HEK293 (cell line): ENCODE data around the gene INTS6.

Experiments used
- CTCF ChIA-PET: fragments of 350-600 bp; formaldehyde crosslinking; extraction: SDS; loops from one replicate; lab custom pipeline; 2021; ENCODE audit warnings: antibody characterized with exemption; lab: Yijun Ruan, JAX
- POLR2A ChIA-PET: fragments of 300-600 bp; formaldehyde crosslinking; extraction: SDS; loops from one replicate; lab custom pipeline; 2020; ENCODE audit warnings: antibody characterized with exemption, inconsistent platforms; lab: Yijun Ruan, JAX
- H3K27ac ChIP-seq: fragments of 200-500 bp; sonication (Bioruptor generic); 2 replicates; pipeline ENCODE4 v1.5.1; 2014; ENCODE audit warnings: low read depth, low read length, control low read depth, inconsistent platforms; ENCODE audit errors: extremely low read depth
- H3K36me3 ChIP-seq, 2 experiments: fragments of 200-500 bp in 1 of 2; sonication (Bioruptor generic) in 1 of 2; 1 replicate in 1 of 2; 2 replicates in 1 of 2; pipeline ENCODE4 v1.5.1; 2014 to 2017; ENCODE audit warnings: inconsistent platforms in 2 of 2, low read length in 2 of 2; ENCODE audit not compliant: control insufficient read depth in 2 of 2, insufficient read depth in 1 of 2
- H3K4me1 ChIP-seq: fragments of 200-500 bp; sonication (Bioruptor generic); 2 replicates; pipeline ENCODE4 v1.5.1; 2014; ENCODE audit warnings: mild to moderate bottlenecking, low read length, inconsistent platforms; ENCODE audit not compliant: control insufficient read depth, insufficient read depth
- H3K4me3 ChIP-seq: 2 replicates; pipeline ENCODE4 v1.5.1; 2011; ENCODE audit warnings: low read depth, mild to moderate bottlenecking, control low read depth, low read length, moderate library complexity
- H3K9me3 ChIP-seq: fragments of 200-500 bp; sonication (Bioruptor generic); 2 replicates; pipeline ENCODE4 v1.5.1; 2014; ENCODE audit warnings: low read depth, low read length, inconsistent platforms; ENCODE audit not compliant: control insufficient read depth, insufficient read depth
- GLI4 ChIP-seq: fragments of 450-650 bp; formaldehyde crosslinking; IDR thresholded peaks from 2 replicates; pipeline ENCODE4 v1.5.1; 2016; ENCODE audit warnings: missing biosample characterization, missing genetic modification characterization
- HOXA7 ChIP-seq: sonication (generic); formaldehyde crosslinking; IDR thresholded peaks from 2 replicates; pipeline ENCODE4 v1.8.1; 2022; ENCODE audit warnings: missing genetic modification reagents, borderline replicate concordance
- INSM2 ChIP-seq: fragments of 450-650 bp; formaldehyde crosslinking; IDR thresholded peaks from 2 replicates; pipeline ENCODE4 v1.5.1; 2016; ENCODE audit warnings: missing biosample characterization, missing genetic modification characterization
- KLF16 ChIP-seq: fragments of 450-650 bp; formaldehyde crosslinking; IDR thresholded peaks from 2 replicates; pipeline ENCODE4 v1.5.1; 2017; ENCODE audit warnings: missing biosample characterization, missing genetic modification characterization
- KLF17 ChIP-seq: fragments of 450-650 bp; formaldehyde crosslinking; IDR thresholded peaks from 2 replicates; pipeline ENCODE4 v1.5.1; 2016; ENCODE audit warnings: missing biosample characterization, missing genetic modification characterization
- MZF1 ChIP-seq: fragments of 450-650 bp; formaldehyde crosslinking; IDR thresholded peaks from 2 replicates; pipeline ENCODE4 v1.5.1; 2017; ENCODE audit warnings: missing biosample characterization, missing genetic modification characterization, borderline replicate concordance
- RBAK ChIP-seq: fragments of 450-650 bp; formaldehyde crosslinking; IDR thresholded peaks from 2 replicates; pipeline ENCODE4 v1.5.1; 2016; ENCODE audit warnings: missing biosample characterization, missing genetic modification characterization
- SCRT1 ChIP-seq: fragments of 450-650 bp; formaldehyde crosslinking; IDR thresholded peaks from 2 replicates; pipeline ENCODE4 v1.5.1; 2016; ENCODE audit warnings: missing biosample characterization, missing genetic modification characterization, borderline replicate concordance
- SETDB1 ChIP-seq: IDR thresholded peaks from one replicate; pipeline ENCODE4 v1.6.1; 2017; ENCODE audit warnings: mild to moderate bottlenecking, low read length, moderate library complexity, mixed read lengths; ENCODE audit not compliant: insufficient read length
- SP3 ChIP-seq: fragments of 450-650 bp; formaldehyde crosslinking; IDR thresholded peaks from 2 replicates; pipeline ENCODE4 v1.5.1; 2016; ENCODE audit warnings: missing biosample characterization, missing genetic modification characterization
- YY1 ChIP-seq: fragments of 450-650 bp; formaldehyde crosslinking; IDR thresholded peaks from 2 replicates; pipeline ENCODE4 v1.5.1; 2018; ENCODE audit warnings: missing biosample characterization, missing genetic modification characterization
- ZFP37 ChIP-seq: fragments of 450-650 bp; formaldehyde crosslinking; IDR thresholded peaks from 2 replicates; pipeline ENCODE4 v1.5.1; 2016; ENCODE audit warnings: missing biosample characterization, missing genetic modification characterization
- ZNF114 ChIP-seq: fragments of 450-650 bp; formaldehyde crosslinking; IDR thresholded peaks from 2 replicates; pipeline ENCODE4 v1.5.0; 2017; ENCODE audit warnings: missing biosample characterization, missing genetic modification characterization
- ZNF16 ChIP-seq: fragments of 450-650 bp; formaldehyde crosslinking; IDR thresholded peaks from 2 replicates; pipeline ENCODE4 v1.5.1; 2016; ENCODE audit warnings: low read depth, missing biosample characterization, missing genetic modification characterization
- ZNF169 ChIP-seq: fragments of 450-650 bp; formaldehyde crosslinking; IDR thresholded peaks from 2 replicates; pipeline ENCODE4 v1.5.1; 2016; ENCODE audit warnings: missing biosample characterization, missing genetic modification characterization
- ZNF184 ChIP-seq: fragments of 450-650 bp; IDR thresholded peaks from 2 replicates; pipeline ENCODE4 v1.5.1; 2018; ENCODE audit warnings: missing biosample characterization, mild to moderate bottlenecking, missing genetic modification characterization
- ZNF23 ChIP-seq: fragments of 450-650 bp; formaldehyde crosslinking; IDR thresholded peaks from 2 replicates; pipeline ENCODE4 v1.5.1; 2016; ENCODE audit warnings: missing biosample characterization, missing genetic modification characterization, borderline replicate concordance
- ZNF404 ChIP-seq: fragments of 450-650 bp; formaldehyde crosslinking; IDR thresholded peaks from 2 replicates; pipeline ENCODE4 v1.5.1; 2017; ENCODE audit warnings: missing biosample characterization, missing genetic modification characterization
- ZNF514 ChIP-seq: fragments of 450-650 bp; formaldehyde crosslinking; IDR thresholded peaks from 2 replicates; pipeline ENCODE4 v1.5.1; 2016; ENCODE audit warnings: missing biosample characterization, missing genetic modification characterization
- ZNF521 ChIP-seq: fragments of 450-650 bp; formaldehyde crosslinking; IDR thresholded peaks from 2 replicates; pipeline ENCODE4 v1.5.1; 2017; ENCODE audit warnings: missing biosample characterization, mild to moderate bottlenecking, missing genetic modification characterization
- ZNF585B ChIP-seq: fragments of 450-650 bp; formaldehyde crosslinking; IDR thresholded peaks from 2 replicates; pipeline ENCODE4 v1.5.1; 2016; ENCODE audit warnings: missing biosample characterization, missing genetic modification characterization
- ZNF791 ChIP-seq: fragments of 450-650 bp; formaldehyde crosslinking; IDR thresholded peaks from 2 replicates; pipeline ENCODE4 v1.5.1; 2016; ENCODE audit warnings: missing biosample characterization, missing genetic modification characterization
- TF ChIP-seq, protein P1 (sequence below): fragments of 450-650 bp; formaldehyde crosslinking; IDR thresholded peaks from 2 replicates; pipeline ENCODE4 v1.5.1; 2016; ENCODE audit warnings: missing biosample characterization, missing genetic modification characterization, borderline replicate concordance
- TF ChIP-seq, protein P2 (sequence below): fragments of 450-650 bp; formaldehyde crosslinking; IDR thresholded peaks from 2 replicates; pipeline ENCODE4 v1.5.1; 2016; ENCODE audit warnings: missing biosample characterization, missing genetic modification characterization
- TF ChIP-seq, protein P3 (sequence below): fragments of 450-650 bp; formaldehyde crosslinking; IDR thresholded peaks from 2 replicates; pipeline ENCODE4 v1.5.1; 2016; ENCODE audit warnings: missing biosample characterization, missing genetic modification characterization

INTS6 gene

DNA sequence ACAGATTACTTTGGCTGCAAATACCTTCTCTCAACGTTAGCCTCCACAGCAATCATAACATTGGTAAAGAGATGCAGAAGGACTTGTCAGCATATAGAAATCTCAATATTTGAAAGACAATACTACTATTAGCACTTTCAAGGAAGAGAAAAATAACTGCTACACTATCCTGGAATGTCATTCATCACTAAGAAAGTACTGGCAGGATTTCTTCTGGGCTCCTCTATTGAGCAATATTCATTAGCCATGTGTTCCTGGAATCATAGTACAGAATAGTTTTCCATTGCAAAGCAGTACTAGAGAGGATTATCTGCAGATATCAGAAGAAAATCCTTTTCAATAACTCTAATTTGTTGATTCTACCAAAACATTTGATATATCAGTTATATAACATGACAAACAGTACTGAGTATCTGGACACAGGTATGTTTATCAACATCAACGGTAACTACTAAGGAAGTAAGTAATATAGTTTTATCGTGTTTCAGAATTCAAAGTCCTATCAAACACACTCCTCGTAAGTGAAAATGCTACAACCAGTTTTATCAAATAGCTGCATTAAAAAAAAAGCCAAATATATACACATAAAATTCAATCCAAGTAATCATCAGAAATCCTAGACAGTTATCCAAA lies 27.3 kb downstream of the INTS6 start (continued):
- TF ChIP-seq, protein P1, sequence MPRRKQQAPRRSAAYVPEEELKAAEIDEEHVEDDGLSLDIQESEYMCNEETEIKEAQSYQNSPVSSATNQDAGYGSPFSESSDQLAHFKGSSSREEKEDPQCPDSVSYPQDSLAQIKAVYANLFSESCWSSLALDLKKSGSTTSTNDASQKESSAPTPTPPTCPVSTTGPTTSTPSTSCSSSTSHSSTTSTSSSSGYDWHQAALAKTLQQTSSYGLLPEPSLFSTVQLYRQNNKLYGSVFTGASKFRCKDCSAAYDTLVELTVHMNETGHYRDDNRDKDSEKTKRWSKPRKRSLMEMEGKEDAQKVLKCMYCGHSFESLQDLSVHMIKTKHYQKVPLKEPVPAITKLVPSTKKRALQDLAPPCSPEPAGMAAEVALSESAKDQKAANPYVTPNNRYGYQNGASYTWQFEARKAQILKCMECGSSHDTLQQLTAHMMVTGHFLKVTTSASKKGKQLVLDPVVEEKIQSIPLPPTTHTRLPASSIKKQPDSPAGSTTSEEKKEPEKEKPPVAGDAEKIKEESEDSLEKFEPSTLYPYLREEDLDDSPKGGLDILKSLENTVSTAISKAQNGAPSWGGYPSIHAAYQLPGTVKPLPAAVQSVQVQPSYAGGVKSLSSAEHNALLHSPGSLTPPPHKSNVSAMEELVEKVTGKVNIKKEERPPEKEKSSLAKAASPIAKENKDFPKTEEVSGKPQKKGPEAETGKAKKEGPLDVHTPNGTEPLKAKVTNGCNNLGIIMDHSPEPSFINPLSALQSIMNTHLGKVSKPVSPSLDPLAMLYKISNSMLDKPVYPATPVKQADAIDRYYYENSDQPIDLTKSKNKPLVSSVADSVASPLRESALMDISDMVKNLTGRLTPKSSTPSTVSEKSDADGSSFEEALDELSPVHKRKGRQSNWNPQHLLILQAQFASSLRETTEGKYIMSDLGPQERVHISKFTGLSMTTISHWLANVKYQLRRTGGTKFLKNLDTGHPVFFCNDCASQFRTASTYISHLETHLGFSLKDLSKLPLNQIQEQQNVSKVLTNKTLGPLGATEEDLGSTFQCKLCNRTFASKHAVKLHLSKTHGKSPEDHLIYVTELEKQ (tag by site-specific recombination), result no peak
- TF ChIP-seq ZNF514 (no peak), ZNF114 (tag by site-specific recombination) (no peak), ZNF585B (no peak), SP3 (tag by site-specific recombination) (no peak)
- TF ChIP-seq, protein P2, sequence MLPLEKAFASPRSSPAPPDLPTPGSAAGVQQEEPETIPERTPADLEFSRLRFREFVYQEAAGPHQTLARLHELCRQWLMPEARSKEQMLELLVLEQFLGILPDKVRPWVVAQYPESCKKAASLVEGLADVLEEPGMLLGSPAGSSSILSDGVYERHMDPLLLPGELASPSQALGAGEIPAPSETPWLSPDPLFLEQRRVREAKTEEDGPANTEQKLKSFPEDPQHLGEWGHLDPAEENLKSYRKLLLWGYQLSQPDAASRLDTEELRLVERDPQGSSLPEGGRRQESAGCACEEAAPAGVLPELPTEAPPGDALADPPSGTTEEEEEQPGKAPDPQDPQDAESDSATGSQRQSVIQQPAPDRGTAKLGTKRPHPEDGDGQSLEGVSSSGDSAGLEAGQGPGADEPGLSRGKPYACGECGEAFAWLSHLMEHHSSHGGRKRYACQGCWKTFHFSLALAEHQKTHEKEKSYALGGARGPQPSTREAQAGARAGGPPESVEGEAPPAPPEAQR (tag by site-specific recombination), result no peak

DNA sequence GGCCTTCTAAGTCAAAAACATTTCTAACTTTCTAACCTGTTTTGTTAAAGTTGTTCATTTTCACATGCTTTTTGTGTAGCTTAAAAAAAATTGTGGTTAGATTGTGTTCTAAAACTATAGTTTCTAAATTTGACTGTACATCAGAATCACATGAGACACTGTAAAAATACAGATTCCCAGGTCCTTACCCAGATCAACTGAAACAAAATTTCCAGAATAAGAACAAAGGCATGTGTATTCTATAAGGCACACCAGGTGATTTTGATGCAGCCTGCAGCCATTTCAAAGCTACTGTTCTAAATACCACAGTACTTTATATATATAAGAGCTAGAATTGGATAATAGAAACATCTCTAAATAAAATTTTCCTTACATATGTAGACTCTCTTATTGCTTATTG lies 29.1 kb downstream of the INTS6 start:
- CTCF ChIA-PET, result interaction anchor here (0.6 kb wide), 1 partner anchor 375 kb away, joined by 3 read pairs; no protein-coding TSS in a partner anchor
- peaks cover 5 to 23% of the 10 kb centered on the region in 2 experiments for H3K36me3 ChIP-seq
- no peak for TF ChIP-seq ZNF404
- no peak for TF ChIP-seq ZNF521 (tag by site-specific recombination)
- TF ChIP-seq INSM2 (tag by site-specific recombination), result no peak
- no peak for TF ChIP-seq SCRT1 (tag by site-specific recombination)
- no peak for TF ChIP-seq HOXA7 (CRISPR knock-in tag)
- TF ChIP-seq YY1 (tag by site-specific recombination), result no peak
- TF ChIP-seq GLI4 (tag by site-specific recombination), result no peak
- no peak for TF ChIP-seq ZNF16
- TF ChIP-seq KLF16 (tag by site-specific recombination), result no peak
- TF ChIP-seq, protein P3, sequence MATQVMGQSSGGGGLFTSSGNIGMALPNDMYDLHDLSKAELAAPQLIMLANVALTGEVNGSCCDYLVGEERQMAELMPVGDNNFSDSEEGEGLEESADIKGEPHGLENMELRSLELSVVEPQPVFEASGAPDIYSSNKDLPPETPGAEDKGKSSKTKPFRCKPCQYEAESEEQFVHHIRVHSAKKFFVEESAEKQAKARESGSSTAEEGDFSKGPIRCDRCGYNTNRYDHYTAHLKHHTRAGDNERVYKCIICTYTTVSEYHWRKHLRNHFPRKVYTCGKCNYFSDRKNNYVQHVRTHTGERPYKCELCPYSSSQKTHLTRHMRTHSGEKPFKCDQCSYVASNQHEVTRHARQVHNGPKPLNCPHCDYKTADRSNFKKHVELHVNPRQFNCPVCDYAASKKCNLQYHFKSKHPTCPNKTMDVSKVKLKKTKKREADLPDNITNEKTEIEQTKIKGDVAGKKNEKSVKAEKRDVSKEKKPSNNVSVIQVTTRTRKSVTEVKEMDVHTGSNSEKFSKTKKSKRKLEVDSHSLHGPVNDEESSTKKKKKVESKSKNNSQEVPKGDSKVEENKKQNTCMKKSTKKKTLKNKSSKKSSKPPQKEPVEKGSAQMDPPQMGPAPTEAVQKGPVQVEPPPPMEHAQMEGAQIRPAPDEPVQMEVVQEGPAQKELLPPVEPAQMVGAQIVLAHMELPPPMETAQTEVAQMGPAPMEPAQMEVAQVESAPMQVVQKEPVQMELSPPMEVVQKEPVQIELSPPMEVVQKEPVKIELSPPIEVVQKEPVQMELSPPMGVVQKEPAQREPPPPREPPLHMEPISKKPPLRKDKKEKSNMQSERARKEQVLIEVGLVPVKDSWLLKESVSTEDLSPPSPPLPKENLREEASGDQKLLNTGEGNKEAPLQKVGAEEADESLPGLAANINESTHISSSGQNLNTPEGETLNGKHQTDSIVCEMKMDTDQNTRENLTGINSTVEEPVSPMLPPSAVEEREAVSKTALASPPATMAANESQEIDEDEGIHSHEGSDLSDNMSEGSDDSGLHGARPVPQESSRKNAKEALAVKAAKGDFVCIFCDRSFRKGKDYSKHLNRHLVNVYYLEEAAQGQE (tag by site-specific recombination), result no peak
- TF ChIP-seq SETDB1, result no peak
- no peak for TF ChIP-seq ZNF791 (tag by site-specific recombination)
- TF ChIP-seq KLF17 (tag by site-specific recombination), result no peak
- no peak for TF ChIP-seq ZNF169 (tag by site-specific recombination)
- no peak for TF ChIP-seq ZFP37 (tag by site-specific recombination)
- no peak for TF ChIP-seq RBAK (tag by site-specific recombination)
- TF ChIP-seq MZF1 (tag by site-specific recombination), result no peak
- no peak for TF ChIP-seq ZNF184
- no peak for TF ChIP-seq ZNF23 (tag by site-specific recombination)
- no peaks in the 10 kb centered on the region for H3K9me3 ChIP-seq
- H3K4me1 ChIP-seq, result 0 out of 2 replicates have a peak, but pooled peaks cover 4% of the 10 kb centered on the region
- H3K4me3 ChIP-seq, result no peak overlapping the region
- POLR2A ChIA-PET, result interaction anchor here (1.2 kb wide), 1 partner anchor 29 kb away, joined by 3 read pairs; the partner anchor contains the start of gene INTS6
- H3K27ac ChIP-seq, result no peak overlapping the region
